Astrocyte (in vitro differentiated cells and primary cell): Measurements from ENCODE around the gene GMNN. TPM values are rescaled to one million over a fixed set of nuclear protein-coding genes. Genes with fewer than 3 reads are reported as not detected.

Source experiments
- DNase-seq: peaks from one replicate; pipeline ENCODE4 v3.0.0-alpha.2; 2010; ENCODE audit warnings: low read depth
- FAIRE-seq: peaks from 2 replicates; lab custom pipeline; 2011; peaks lifted over from hg19 to GRCh38; lab: Jason Lieb, UNC
- H2AFZ ChIP-seq: 2 replicates; pipeline ENCODE4 v1.6.0; 2012; ENCODE audit warnings: low read depth, low read length, inconsistent platforms
- H3K27ac ChIP-seq: 2 replicates; pipeline ENCODE4 v1.5.1; 2011; ENCODE audit warnings: low read depth, low read length, inconsistent platforms
- H3K27me3 ChIP-seq: 2 replicates; pipeline ENCODE4 v1.6.0; 2011; ENCODE audit warnings: low read length, inconsistent platforms; ENCODE audit not compliant: insufficient read depth
- H3K36me3 ChIP-seq: 2 replicates; pipeline ENCODE4 v1.5.1; 2011; ENCODE audit warnings: low read length, inconsistent platforms; ENCODE audit not compliant: insufficient read depth
- H3K4me1 ChIP-seq: 2 replicates; pipeline ENCODE4 v1.5.1; 2011; ENCODE audit warnings: low read length, inconsistent platforms; ENCODE audit not compliant: insufficient read depth
- H3K4me2 ChIP-seq: 2 replicates; pipeline ENCODE4 v1.6.0; 2012; ENCODE audit warnings: low read length, inconsistent platforms
- H3K4me3 ChIP-seq: 2 replicates; pipeline ENCODE4 v1.5.1; 2011; ENCODE audit warnings: low read depth, mild to moderate bottlenecking, low read length, inconsistent platforms; ENCODE audit not compliant: insufficient read depth
- H3K79me2 ChIP-seq: 2 replicates; pipeline ENCODE4 v1.6.0; 2012; ENCODE audit warnings: mild to moderate bottlenecking, low read length, inconsistent platforms; ENCODE audit not compliant: insufficient read depth
- H3K9ac ChIP-seq: 2 replicates; pipeline ENCODE4 v1.6.0; 2012; ENCODE audit warnings: mild to moderate bottlenecking, low read length, inconsistent platforms
- H3K9me3 ChIP-seq: 2 replicates; pipeline ENCODE4 v1.5.1; 2012; ENCODE audit warnings: low read depth, mild to moderate bottlenecking, low read length, inconsistent platforms; ENCODE audit not compliant: insufficient read depth
- H4K20me1 ChIP-seq: 2 replicates; pipeline ENCODE4 v1.6.0; 2012; ENCODE audit warnings: low read length, inconsistent platforms; ENCODE audit not compliant: insufficient read depth
- H3K27ac Mint-ChIP-seq: one replicate; pipeline ENCODE4 v1.8.0; 2021; ENCODE audit warnings: mild to moderate bottlenecking, mixed read lengths; ENCODE audit not compliant: unreplicated experiment
- H3K27me3 Mint-ChIP-seq: one replicate; pipeline ENCODE4 v1.8.0; 2021; ENCODE audit warnings: low read depth, mixed read lengths; ENCODE audit not compliant: unreplicated experiment
- H3K36me3 Mint-ChIP-seq: one replicate; pipeline ENCODE4 v1.8.0; 2021; ENCODE audit warnings: low read depth, mixed read lengths; ENCODE audit not compliant: unreplicated experiment
- H3K4me1 Mint-ChIP-seq: one replicate; pipeline ENCODE4 v1.8.0; 2021; ENCODE audit warnings: low read depth, mixed read lengths; ENCODE audit not compliant: unreplicated experiment
- H3K4me3 Mint-ChIP-seq: one replicate; pipeline ENCODE4 v1.8.0; 2021; ENCODE audit warnings: mild to moderate bottlenecking, moderate library complexity, mixed read lengths; ENCODE audit not compliant: unreplicated experiment
- H3K9me3 Mint-ChIP-seq: one replicate; pipeline ENCODE4 v1.8.0; 2021; ENCODE audit warnings: mild to moderate bottlenecking, mixed read lengths; ENCODE audit not compliant: unreplicated experiment
- EZH2 ChIP-seq: IDR thresholded peaks from 2 replicates; pipeline ENCODE4 v1.6.1; 2012; ENCODE audit warnings: mild to moderate bottlenecking, low read length, inconsistent platforms; ENCODE audit not compliant: insufficient read depth
- total RNA-seq: library from RNA; stranded (reverse); gene quantifications from 2 replicates; pipeline ENCODE4 v1.2.1, GENCODE V29; 2021
- TF ChIP-seq, protein P1 (sequence below): IDR thresholded peaks from 2 replicates; pipeline ENCODE4 v1.5.1; 2011; ENCODE audit warnings: low read depth, mild to moderate bottlenecking, inconsistent platforms, low read length, moderate library complexity; ENCODE audit not compliant: insufficient read depth

The GMNN gene
- total RNA-seq, 1 donor from 2014 or later, result 16.4 TPM

DNA sequence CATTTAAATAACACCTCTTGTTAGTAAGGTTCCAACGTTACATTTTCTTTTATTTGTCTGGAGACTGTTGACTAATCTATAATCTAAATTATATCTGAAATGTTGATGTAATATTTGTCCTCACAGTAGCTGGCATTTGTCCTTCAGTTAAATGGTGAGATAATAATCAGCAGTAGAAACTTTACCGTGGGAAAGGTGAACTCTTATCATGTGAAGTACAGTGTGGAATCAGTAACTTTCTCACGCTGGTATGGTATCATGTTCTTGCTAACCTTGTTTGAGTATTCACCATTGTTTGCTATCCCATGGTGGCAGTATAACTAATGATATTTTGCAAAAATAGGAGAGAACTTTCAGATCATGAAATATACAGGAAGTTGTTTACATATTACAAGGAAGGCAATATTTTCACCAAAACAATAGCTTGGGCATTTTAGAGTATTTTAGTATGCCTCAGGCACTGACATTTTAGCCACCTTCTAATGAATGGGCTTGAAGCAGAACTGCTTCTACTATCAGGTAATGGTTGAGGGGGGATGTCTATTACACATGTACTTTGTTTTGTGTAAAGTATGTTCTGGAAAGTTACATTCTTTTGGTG is 4.8 kb downstream of the GMNN start:
- Histone ChIP-seq H3K9me3 (no peaks in the 10 kb centered on the region), H3K9ac (no peak overlapping the region), H3K79me2 (peaks cover 60% of the 10 kb centered on the region), H2AFZ (no peak overlapping the region), H3K4me3 (no peak overlapping the region), H3K27ac (no peak overlapping the region), H3K4me2 (no peak overlapping the region), H4K20me1 (peaks cover 3% of the 10 kb centered on the region), H3K27me3 (no peaks in the 10 kb centered on the region), H3K4me1 (peaks cover 3% of the 10 kb centered on the region), H3K36me3 (peaks cover 13% of the 10 kb centered on the region)
- H3K9me3 Mint-ChIP-seq, result no peaks in the 10 kb centered on the region
- peaks cover 3% of the 10 kb centered on the region for H3K4me1 Mint-ChIP-seq
- DNase-seq (no peak), FAIRE-seq (no peak)
- no peak overlapping the region for H3K27ac Mint-ChIP-seq
- no peak overlapping the region for H3K4me3 Mint-ChIP-seq
- H3K36me3 Mint-ChIP-seq, result peaks cover 2% of the 10 kb centered on the region
- H3K27me3 Mint-ChIP-seq, result no peaks in the 10 kb centered on the region
- no peak for TF ChIP-seq EZH2
- TF ChIP-seq, protein P1, sequence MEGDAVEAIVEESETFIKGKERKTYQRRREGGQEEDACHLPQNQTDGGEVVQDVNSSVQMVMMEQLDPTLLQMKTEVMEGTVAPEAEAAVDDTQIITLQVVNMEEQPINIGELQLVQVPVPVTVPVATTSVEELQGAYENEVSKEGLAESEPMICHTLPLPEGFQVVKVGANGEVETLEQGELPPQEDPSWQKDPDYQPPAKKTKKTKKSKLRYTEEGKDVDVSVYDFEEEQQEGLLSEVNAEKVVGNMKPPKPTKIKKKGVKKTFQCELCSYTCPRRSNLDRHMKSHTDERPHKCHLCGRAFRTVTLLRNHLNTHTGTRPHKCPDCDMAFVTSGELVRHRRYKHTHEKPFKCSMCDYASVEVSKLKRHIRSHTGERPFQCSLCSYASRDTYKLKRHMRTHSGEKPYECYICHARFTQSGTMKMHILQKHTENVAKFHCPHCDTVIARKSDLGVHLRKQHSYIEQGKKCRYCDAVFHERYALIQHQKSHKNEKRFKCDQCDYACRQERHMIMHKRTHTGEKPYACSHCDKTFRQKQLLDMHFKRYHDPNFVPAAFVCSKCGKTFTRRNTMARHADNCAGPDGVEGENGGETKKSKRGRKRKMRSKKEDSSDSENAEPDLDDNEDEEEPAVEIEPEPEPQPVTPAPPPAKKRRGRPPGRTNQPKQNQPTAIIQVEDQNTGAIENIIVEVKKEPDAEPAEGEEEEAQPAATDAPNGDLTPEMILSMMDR, result no peak

DNA sequence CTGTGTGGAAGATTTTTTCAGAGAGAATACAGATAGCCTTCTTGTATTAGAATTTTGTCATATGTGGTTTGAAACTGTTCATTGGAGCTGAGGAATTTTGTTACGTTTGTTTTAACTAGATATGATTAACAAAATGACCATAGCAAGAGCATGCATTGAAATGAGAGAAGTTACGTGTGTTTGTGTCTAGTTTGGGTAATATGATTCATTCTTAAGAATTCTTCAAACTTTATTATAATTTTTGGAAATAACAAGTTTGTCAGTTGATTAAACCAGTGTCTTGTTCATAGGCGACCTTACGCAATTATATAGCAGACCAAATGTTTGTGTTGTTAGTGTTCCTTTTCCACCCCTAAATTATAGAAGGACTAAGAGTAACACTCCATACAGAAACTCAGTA is 5.5 kb downstream of the GMNN start:
- H3K9ac ChIP-seq, result no peak overlapping the region
- no peaks in the 10 kb centered on the region for H3K9me3 Mint-ChIP-seq
- no peaks in the 10 kb centered on the region for H3K27me3 Mint-ChIP-seq
- peaks cover 3% of the 10 kb centered on the region for H4K20me1 ChIP-seq
- peaks cover 3% of the 10 kb centered on the region for H3K4me1 ChIP-seq
- no peak overlapping the region for H3K4me3 Mint-ChIP-seq
- peaks cover 56% of the 10 kb centered on the region for H3K79me2 ChIP-seq
- no peaks in the 10 kb centered on the region for H3K27me3 ChIP-seq
- H3K4me2 ChIP-seq, result no peak overlapping the region
- H3K27ac ChIP-seq, result no peak overlapping the region
- H3K36me3 ChIP-seq, result peaks cover 15% of the 10 kb centered on the region
- no peak overlapping the region for H2AFZ ChIP-seq
- no peak for FAIRE-seq
- H3K9me3 ChIP-seq, result no peaks in the 10 kb centered on the region
- DNase-seq, result peak; percentile 57
- TF ChIP-seq, protein P1, result no peak
- TF ChIP-seq EZH2, result no peak
- H3K4me3 ChIP-seq, result no peak overlapping the region
- H3K36me3 Mint-ChIP-seq, result peaks cover 2% of the 10 kb centered on the region
- H3K4me1 Mint-ChIP-seq, result peaks cover 3% of the 10 kb centered on the region
- no peak overlapping the region for H3K27ac Mint-ChIP-seq

DNA sequence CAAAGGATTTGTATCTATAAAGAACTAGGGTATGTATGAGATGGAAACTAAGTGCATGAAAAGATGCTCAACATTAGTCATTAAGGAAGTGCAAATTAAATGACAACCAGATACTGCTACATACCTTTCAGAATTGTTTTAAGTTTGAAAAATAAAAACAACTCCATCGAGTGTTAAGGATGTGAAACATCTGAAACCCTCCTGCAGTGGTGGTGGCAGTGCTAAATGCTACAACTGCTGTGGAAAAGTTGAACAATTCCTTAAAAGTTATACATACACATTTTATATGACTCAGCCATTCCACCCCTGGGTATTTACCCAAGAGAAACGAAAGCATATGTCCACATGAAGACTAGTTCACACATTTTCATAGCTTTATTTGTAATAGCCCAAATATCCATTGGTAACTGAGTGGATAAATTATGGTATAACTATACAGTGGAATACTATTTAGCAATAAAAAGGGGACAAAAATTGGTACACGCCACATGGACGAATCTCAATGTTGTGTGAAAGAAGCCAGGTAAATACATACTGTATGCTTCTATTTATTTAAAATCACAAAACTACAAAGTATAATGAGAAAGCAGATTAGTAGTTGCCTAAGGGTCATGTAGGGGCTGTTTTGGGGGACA is 13.4 kb downstream of the GMNN start:
- FAIRE-seq (no peak), DNase-seq (no peak)

More for the DNA sequence above, 13.4 kb downstream of the GMNN start:
- Histone ChIP-seq H3K4me1 (no peaks in the 10 kb centered on the region), H4K20me1 (no peaks in the 10 kb centered on the region), H3K27me3 (no peaks in the 10 kb centered on the region), H3K9me3 (no peaks in the 10 kb centered on the region), H3K4me3 (no peak overlapping the region), H3K36me3 (peaks cover 17% of the 10 kb centered on the region), H3K9ac (no peak overlapping the region), H3K79me2 (no peaks in the 10 kb centered on the region), H3K27ac (no peak overlapping the region), H2AFZ (no peak overlapping the region), H3K4me2 (no peak overlapping the region)
- H3K9me3 Mint-ChIP-seq, result no peaks in the 10 kb centered on the region
- H3K4me1 Mint-ChIP-seq, result no peaks in the 10 kb centered on the region
- H3K36me3 Mint-ChIP-seq, result no peaks in the 10 kb centered on the region
- H3K27me3 Mint-ChIP-seq, result no peaks in the 10 kb centered on the region
- H3K27ac Mint-ChIP-seq, result peak overlapping the region; percentile 53
- TF ChIP-seq EZH2, result no peak
- TF ChIP-seq, protein P1, result no peak
- H3K4me3 Mint-ChIP-seq, result no peak overlapping the region
